ENCODE results near the gene CHAF1A.

- TF ChIP-seq CTCF (IDR thresholded peaks at IDR 0.05; ENCODE audit: borderline replicate concordance, extremely low read depth, low read length, poor library complexity, severe bottlenecking) (no peak), EZH2 (IDR thresholded peaks at IDR 0.05; ENCODE audit: borderline replicate concordance, low read depth, low read length, severe bottlenecking) (no peak)
Measured at GRCh38 chr19:4365341-4365740, 37.1 kb upstream of the CHAF1A start.
